ENCODE results near the gene ZNRF3. TPM values are rescaled to one million over a fixed set of nuclear protein-coding genes. Genes with fewer than 3 reads are reported as not detected.

Gene ZNRF3
- total RNA-seq, 2 donors from 2014 or later: 0.66 to 1.7 TPM

DNA sequence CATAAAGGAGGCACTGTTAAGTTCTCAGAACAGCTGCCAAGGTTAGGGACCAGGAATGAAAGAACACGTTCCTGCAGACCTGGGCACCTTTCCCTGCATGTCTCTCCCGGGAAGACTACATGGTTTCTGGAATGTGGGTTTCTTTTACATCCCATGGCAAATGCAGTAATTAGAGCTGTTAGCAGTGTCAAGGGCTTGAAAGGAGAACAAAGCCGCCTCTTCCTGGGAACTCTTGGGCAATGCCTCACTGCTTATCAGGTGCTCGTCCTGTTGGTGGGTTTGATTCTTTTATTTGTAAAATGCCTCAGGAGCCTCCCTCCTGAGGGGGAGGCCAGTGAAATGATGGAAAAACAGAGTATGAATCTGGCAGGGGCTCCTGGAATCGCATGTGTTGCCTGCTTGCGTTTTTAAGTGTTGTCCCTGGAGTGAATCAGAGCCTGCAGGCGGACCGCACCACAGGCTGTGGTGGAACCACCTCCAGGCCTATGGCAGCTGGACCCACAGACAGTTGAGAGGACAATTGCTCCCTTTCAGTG, 179.0 kb downstream of the ZNRF3 start:
- ATAC-seq: no peak
- no peaks in the 10 kb centered on the region for H3K36me3 Mint-ChIP-seq
- H3K9me3 Mint-ChIP-seq: no peaks in the 10 kb centered on the region
- DNase-seq (ENCODE audit: low spot score in 2 of 2): no peak
- no peak overlapping the region for H3K27ac Mint-ChIP-seq

DNA sequence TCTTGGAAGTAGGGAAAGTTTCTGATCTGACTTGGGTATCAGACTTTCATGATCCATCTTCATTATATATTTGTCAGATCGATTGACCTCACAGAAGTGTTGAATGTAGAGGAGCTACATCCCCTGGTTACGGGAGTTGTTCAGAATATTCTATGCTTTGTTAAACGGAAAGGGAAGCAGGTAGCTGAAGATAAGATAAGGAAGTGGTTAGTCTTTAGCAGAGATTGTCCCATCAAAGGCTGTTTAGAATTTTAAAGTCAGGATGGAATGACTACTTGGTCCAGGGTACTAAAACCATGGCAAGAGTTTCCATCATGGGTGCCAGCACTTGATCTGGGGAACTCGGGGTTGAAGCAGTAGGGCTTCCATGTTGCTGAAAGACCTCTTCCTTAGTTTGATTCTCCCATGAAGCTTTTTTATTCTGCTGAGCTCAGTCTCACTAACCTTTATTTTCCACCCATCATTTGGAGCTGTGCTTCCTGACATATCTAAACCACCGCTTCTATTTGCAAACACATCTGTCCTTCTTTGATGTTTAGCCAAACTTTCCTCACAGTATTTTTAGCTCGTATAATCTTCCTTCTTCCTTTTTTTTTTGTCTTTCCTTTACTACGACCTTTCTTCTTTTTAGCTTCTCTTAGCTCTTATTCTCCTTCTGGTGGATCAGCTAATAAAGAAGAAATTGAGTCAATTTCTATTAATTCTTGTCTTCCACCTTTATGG, 182.3 kb downstream of the ZNRF3 start:
- Mint-ChIP-seq H3K9me3 (no peaks in the 10 kb centered on the region), H3K36me3 (no peaks in the 10 kb centered on the region), H3K27ac (no peak overlapping the region)
- DNase-seq (ENCODE audit: low spot score in 2 of 2) (no peak), ATAC-seq (no peak)

DNA sequence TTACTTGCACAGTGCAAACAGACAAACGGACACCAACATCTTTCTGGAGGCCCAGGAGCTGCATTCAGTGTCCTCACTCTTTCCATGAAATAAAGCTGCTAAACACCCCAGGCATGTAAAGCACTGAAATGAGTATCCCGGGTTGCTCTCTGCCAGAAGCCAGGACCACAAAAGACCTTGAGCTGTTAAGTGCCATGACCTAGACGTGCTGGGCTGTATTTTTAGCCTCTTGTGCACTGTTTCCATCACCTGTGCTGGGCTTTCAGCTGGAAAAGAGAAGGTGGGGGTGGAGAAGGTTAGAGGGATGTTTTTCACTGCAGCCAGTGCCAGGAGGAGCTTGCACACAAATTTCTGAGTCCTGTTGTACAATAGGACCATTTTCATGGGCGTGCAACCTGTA, 186.1 kb downstream of the ZNRF3 start:
- no peak overlapping the region for H3K27ac Mint-ChIP-seq
- no peak for DNase-seq (ENCODE audit: low spot score in 2 of 2)
- H3K36me3 Mint-ChIP-seq: no peaks in the 10 kb centered on the region

GRCh38 chr22:29070490-29070889, 187.1 kb downstream of the ZNRF3 start:
- H3K36me3 Mint-ChIP-seq: no peaks in the 10 kb centered on the region

More for the DNA sequence above, 186.1 kb downstream of the ZNRF3 start:
- no peak for ATAC-seq
- no peaks in the 10 kb centered on the region for H3K9me3 Mint-ChIP-seq

DNA sequence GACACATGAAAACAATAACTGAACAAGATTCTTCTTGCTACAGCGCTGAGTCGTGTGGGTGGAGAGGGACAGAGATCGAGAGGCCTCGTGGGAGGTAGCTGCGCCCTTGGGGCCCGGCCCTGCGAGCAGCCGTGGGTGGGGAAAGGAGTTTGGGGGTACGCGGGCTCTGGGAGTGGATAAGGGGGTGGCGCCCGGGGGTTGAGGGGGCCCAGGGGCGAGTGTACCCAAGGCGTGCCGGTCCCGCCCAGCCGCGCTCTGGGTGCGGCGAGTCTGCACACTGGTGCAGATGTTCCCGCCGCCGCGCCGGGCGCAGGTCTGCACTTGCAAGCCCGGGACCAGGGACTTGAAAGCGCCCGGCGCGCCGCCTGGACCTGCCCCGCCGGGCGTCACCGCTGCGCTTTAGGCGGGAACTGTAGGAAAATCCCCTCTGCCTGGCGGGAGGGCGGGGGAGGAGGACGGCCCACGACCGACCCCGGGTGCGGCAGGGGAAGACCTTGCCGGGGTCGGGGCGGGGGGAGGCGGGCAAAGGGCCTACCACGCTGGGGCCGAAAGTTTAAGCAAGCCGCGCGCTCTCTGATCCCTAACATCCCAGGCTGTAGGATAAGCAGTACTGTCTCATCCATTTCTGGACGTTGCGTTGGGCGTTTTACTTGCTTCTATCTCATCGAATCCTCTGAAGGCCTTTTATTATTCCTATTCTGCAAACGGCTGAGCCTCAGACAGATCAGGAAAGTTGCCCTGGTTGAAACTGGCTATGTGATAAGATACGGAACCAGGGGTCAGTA, 188.1 kb downstream of the ZNRF3 start:
- Mint-ChIP-seq H3K27ac (no peak overlapping the region), H3K9me3 (no peaks in the 10 kb centered on the region), H3K36me3 (no peaks in the 10 kb centered on the region)
- DNase-seq (ENCODE audit: low spot score in 2 of 2) (peak in 1 of 2 donors; percentile 46), ATAC-seq (peak; percentile 12 to 43)

More at GRCh38 chr22:29070490-29070889, 187.1 kb downstream of the ZNRF3 start:
- H3K9me3 Mint-ChIP-seq: no peaks in the 10 kb centered on the region
- DNase-seq (ENCODE audit: low spot score in 2 of 2) (no peak), ATAC-seq (no peak)
- H3K27ac Mint-ChIP-seq: no peak overlapping the region

DNA sequence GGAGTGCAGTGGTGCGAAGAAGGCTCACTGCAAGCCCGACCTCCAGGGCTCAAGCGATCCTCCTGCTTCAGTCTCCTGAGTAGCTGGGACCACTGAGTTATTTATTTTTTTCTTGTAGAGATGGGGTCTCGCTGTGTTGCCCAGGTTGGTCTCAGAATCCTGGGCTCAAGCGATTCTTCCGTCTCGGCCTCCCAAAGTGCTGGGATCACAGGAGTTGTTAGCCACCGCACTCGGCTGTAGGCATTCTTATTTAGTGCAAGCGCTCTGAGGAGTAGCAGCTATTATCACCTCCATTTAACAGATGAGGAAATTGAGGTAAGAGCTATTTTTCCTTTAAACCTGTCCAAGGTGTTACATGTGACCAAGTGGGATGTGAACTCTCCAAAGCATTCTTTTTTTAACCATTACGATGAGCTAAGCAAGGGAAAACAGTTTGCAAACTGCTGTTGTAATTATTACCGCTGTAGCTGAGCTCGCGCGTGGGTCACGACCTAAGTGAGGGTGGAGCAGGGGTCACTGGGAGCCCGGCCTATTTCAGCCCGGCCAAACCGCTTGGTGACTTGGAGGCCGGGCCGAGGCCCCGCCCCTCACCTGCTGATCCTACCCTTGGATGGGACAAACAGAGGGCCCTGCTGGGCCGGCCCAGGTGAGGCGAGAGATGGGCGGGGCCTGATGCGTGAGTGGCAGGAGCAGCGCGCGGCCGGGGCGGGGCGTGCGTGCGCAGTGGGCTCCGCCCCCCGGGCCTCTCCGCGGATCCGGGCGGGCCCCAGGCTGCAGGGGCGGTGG, 189.0 kb downstream of the ZNRF3 start:
- peak; percentile 82 to 91 for DNase-seq (ENCODE audit: low spot score in 2 of 2)
- H3K27ac Mint-ChIP-seq: no peak overlapping the region
- ATAC-seq: peak; percentile 92 to 96
- H3K9me3 Mint-ChIP-seq: no peaks in the 10 kb centered on the region
- no peaks in the 10 kb centered on the region for H3K36me3 Mint-ChIP-seq

- Mint-ChIP-seq H3K9me3 (no peaks in the 10 kb centered on the region), H3K27ac (no peak within 1 kb of the TSS), H3K36me3 (no peaks in the 10 kb centered on the region)
- DNase-seq (ENCODE audit: low spot score in 2 of 2): no peak
- peak in 1 of 2 donors; percentile 2 for ATAC-seq
Observed at GRCh38 chr22:29072979-29073617, 189.7 kb downstream of the ZNRF3 start, which contains the start of gene KREMEN1. Gene KREMEN1, plus strand, starts transcription at chr22:29073035. Its CDS starts 96 bp downstream, at chr22:29073131.

- ATAC-seq: no peak
- Mint-ChIP-seq H3K36me3 (no peaks in the 10 kb centered on the region), H3K27ac (no peak overlapping the region), H3K9me3 (no peaks in the 10 kb centered on the region)
- peak in 1 of 2 donors; percentile 15 for DNase-seq (ENCODE audit: low spot score in 2 of 2)
Observed at GRCh38 chr22:29073618-29074275, 190.4 kb downstream of the ZNRF3 start.

DNA sequence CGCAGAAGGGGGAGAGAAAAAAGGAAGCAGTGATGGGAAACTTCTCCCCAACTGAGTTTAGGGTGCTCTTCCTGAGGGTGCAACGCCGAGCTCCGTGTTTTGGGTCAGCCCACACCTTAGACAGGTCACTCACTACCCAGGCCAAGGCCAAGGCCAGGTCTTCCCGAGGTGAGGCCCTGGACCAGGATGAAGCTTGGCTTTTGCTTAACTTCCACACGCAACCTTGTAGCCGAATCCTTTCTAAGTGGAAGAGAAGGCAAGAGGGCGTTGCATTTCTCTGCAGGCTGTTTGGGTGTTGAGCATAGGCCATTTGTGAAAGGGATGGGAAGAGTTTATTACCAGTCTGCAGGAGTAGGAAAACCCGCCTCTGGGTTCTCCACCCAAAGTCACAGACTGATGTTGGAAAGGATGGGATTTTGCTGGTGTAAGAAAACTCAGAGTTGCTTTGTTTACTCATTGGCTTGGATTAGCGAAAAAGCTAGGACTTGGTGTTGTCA, 191.0 kb downstream of the ZNRF3 start:
- DNase-seq (ENCODE audit: low spot score in 2 of 2): no peak
- no peaks in the 10 kb centered on the region for H3K9me3 Mint-ChIP-seq
- no peak overlapping the region for H3K27ac Mint-ChIP-seq
- no peaks in the 10 kb centered on the region for H3K36me3 Mint-ChIP-seq
- no peak for ATAC-seq

- H3K9me3 Mint-ChIP-seq: no peaks in the 10 kb centered on the region
- ATAC-seq (no peak), DNase-seq (ENCODE audit: low spot score in 2 of 2) (no peak)
- H3K27ac Mint-ChIP-seq: no peak overlapping the region
- H3K36me3 Mint-ChIP-seq: no peaks in the 10 kb centered on the region
Observed at GRCh38 chr22:29078036-29078868, 194.9 kb downstream of the ZNRF3 start.

GRCh38 chr22:29078869-29079207, 195.5 kb downstream of the ZNRF3 start:
- H3K9me3 Mint-ChIP-seq: no peaks in the 10 kb centered on the region
- H3K36me3 Mint-ChIP-seq: no peaks in the 10 kb centered on the region
- ATAC-seq: no peak
- no peak overlapping the region for H3K27ac Mint-ChIP-seq
- no peak for DNase-seq (ENCODE audit: low spot score in 2 of 2)

DNA sequence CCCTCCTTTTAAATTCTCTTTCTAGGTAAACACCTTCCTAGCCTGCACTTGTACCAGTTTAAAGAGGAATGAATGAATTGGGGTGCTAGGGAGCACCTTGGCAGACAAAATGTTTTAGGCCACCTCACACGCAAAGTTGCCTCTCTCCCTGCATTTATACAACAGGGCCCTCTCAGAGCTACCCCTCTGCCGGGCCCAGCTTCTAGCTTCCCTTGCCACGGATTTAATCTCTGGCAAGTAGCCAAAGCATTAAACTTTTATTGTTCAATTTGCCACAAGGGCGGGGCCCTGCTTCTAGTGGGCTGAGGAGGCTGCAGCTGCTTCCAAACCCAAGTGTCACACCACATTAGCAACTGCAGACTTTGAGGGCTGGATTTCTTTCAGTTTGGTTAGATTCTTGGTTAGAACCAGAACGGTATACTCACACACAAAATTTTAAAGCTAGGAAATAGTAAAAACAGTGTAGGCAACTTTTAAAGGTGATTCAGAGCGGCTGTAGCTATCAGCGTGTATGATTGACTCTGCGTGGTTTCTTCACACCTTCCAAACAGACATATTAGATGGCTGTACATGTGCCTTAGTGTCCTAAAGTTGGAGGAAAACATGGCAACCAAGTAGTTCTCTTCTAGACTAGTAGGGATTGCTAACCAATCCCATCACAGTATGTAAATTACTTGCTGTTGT, 196.0 kb downstream of the ZNRF3 start:
- ATAC-seq: no peak
- no peak overlapping the region for H3K27ac Mint-ChIP-seq

GRCh38 chr22:29080106-29080975, 197.0 kb downstream of the ZNRF3 start:
- H3K36me3 Mint-ChIP-seq: no peaks in the 10 kb centered on the region
- H3K27ac Mint-ChIP-seq: no peak overlapping the region
- DNase-seq (ENCODE audit: low spot score in 2 of 2) (no peak), ATAC-seq (no peak)
- H3K9me3 Mint-ChIP-seq: no peaks in the 10 kb centered on the region

More for the DNA sequence above, 196.0 kb downstream of the ZNRF3 start:
- Mint-ChIP-seq H3K36me3 (no peaks in the 10 kb centered on the region), H3K9me3 (no peaks in the 10 kb centered on the region)
- no peak for DNase-seq (ENCODE audit: low spot score in 2 of 2)

Measured in activated naive CD4-positive, alpha-beta T cell treated with anti-CD3 and anti-CD28 coated beads, Interleukin-2, amount 50 U/mL, for 72 hours (primary cell).